Measurements from ENCODE around the gene TASP1. TPM values are rescaled to one million over a fixed set of nuclear protein-coding genes. Genes with fewer than 3 reads are reported as not detected.
"Not testable (repeated sequence)": the region's sequence is repeated elsewhere in the genome, so short reads cannot be mapped to it uniquely, and the experiment has no call there.

The TASP1 gene
- total and polyA plus RNA-seq, 10 donors: 6.3 to 21.5 (median 15.5) TPM

GRCh38 chr20:13611611-13612125 is 27.1 kb downstream of the TASP1 start:
- TF ChIP-seq CTCF (IDR thresholded peaks at IDR 0.05 in 8 of 11, conservative IDR thresholded peaks at IDR 0.05 in 3 of 11) (no peak), POLR2A (IDR thresholded peaks at IDR 0.05) (no peak), POLR2AphosphoS5 (IDR thresholded peaks at IDR 0.05) (no peak)
- Histone ChIP-seq H3K36me3 (peaks cover 0 to 23% (median 4%) of the 10 kb centered on the region in 6 donors), H3K27me3 (replicated peaks in 1 of 7) (no peaks in the 10 kb centered on the region), H3K4me1 (no peaks in the 10 kb centered on the region), H3K4me3 (no peak overlapping the region), H3K9me3 (no peaks in the 10 kb centered on the region), H3K27ac (no peak overlapping the region)
- intact Hi-C loops (cut with DNase I; ENCODE audit: low total_unique reads): no loop called here
- WGBS, 5 donors: 91 to 99% (median 95%) methylated on average over 2 of the region's 2 CpGs
- DNase-seq: no peak

DNA sequence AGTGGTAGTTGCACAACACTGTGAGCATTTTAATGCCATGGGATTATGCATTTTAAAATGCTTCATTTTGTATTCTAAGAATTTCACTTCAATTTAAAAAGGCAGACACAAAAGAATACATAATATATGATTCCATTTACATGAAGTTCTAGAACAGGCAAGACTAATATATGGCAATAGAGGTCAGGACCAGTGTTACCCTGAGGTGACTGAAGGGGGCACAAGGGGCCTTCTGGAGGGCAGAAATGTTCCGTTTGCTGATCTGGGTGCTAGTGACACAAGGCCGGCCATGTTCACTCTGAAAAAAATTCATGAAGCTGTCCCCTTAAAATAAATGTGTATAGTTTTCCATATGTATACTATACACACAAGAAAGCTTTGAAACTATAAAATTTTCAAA is 28.5 kb downstream of the TASP1 start:
- H3K36me3 ChIP-seq: peaks cover 0 to 16% (median 4%) of the 10 kb centered on the region in 6 donors
- no peak for DNase-seq
- H3K4me1 ChIP-seq: no peaks in the 10 kb centered on the region
- no peak overlapping the region for H3K27ac ChIP-seq
- H3K9me3 ChIP-seq: no peaks in the 10 kb centered on the region
- WGBS, 5 donors: 83 to 89% (median 85%) methylated on average over 2 of the region's 2 CpGs
- intact Hi-C loops (cut with DNase I; ENCODE audit: low total_unique reads): no loop called here
- H3K4me3 ChIP-seq: no peak overlapping the region
- TF ChIP-seq POLR2A (IDR thresholded peaks at IDR 0.05) (no peak), CTCF (IDR thresholded peaks at IDR 0.05 in 8 of 11, conservative IDR thresholded peaks at IDR 0.05 in 3 of 11) (peak in 4 of 11 experiments; percentile 15 to 32 (median 24))
- no peaks in the 10 kb centered on the region for H3K27me3 ChIP-seq (replicated peaks in 1 of 7)

GRCh38 chr20:13608066-13608465 is 30.7 kb downstream of the TASP1 start:
- intact Hi-C loops (cut with DNase I; ENCODE audit: low total_unique reads): no loop called here
- WGBS, 5 donors: 87 to 100% (median 91%) methylated on average over 1 of the region's 1 CpG

DNA sequence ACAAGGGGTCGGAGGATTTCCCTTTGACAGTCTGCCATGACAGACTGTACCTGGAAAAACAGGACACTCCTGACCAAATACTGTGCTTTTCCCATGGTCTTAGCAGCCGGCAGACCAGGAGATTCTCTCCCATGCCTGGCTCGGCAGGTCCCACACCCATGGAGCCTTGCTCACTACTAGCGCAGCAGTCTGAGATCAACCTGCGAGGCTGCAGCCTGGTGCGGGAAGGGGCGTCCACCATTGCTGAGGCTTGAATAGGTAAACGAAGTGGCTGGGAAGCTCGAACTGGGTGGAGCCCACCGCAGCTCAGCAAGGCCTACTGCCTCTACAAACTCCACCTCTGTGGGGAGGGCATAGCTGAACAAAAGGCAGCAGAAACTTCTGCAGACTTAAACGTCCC is 45.3 kb downstream of the TASP1 start:
- H3K9me3 ChIP-seq; H3K4me3 ChIP-seq; H3K4me1 ChIP-seq; H3K27ac ChIP-seq; DNase-seq; H3K27me3 ChIP-seq (replicated peaks in 1 of 7); intact Hi-C loops (cut with DNase I; ENCODE audit: low total_unique reads): not testable (repeated sequence)
- H3K36me3 ChIP-seq: peaks cover 0 to 16% (median 2%) of the 10 kb centered on the region in 6 donors
- WGBS, 5 donors: 90 to 96% (median 93%) methylated on average over 10 to 11 of the region's 11 CpGs
- TF ChIP-seq POLR2AphosphoS5 (IDR thresholded peaks at IDR 0.05): peak in 1 of 3 donors; percentile 9

More at GRCh38 chr20:13608066-13608465, 30.7 kb downstream of the TASP1 start:
- Histone ChIP-seq H3K9me3 (no peaks in the 10 kb centered on the region), H3K27me3 (replicated peaks in 1 of 7) (no peaks in the 10 kb centered on the region), H3K4me3 (no peak overlapping the region), H3K36me3 (peaks cover 0 to 19% (median 6%) of the 10 kb centered on the region in 6 donors), H3K27ac (no peak overlapping the region), H3K4me1 (no peaks in the 10 kb centered on the region)
- TF ChIP-seq POLR2AphosphoS5 (IDR thresholded peaks at IDR 0.05): no peak
- no peak for TF ChIP-seq POLR2A (IDR thresholded peaks at IDR 0.05)
- no peak for TF ChIP-seq CTCF (IDR thresholded peaks at IDR 0.05 in 8 of 11, conservative IDR thresholded peaks at IDR 0.05 in 3 of 11)
- no peak for DNase-seq

Data from spleen (tissue), 11 donors.